SK-N-MC (cell line): ENCODE data around the gene CPA5.
"Not testable (repeated sequence)": the region's sequence is repeated elsewhere in the genome, so short reads cannot be mapped to it uniquely, and the experiment has no call there.

Source experiments
- DNase-seq: peaks from one replicate; pipeline ENCODE4 v3.0.0-alpha.2; 2011; ENCODE audit warnings: low read depth, low spot score
- H3K27ac ChIP-seq: fragments of 200-600 bp; sonication (generic); 2 replicates; pipeline ENCODE4 v1.5.1; 2016; ENCODE audit warnings: mixed run types
- H3K36me3 ChIP-seq: fragments of 200-600 bp; sonication (generic); 2 replicates; pipeline ENCODE4 v1.6.1; 2017; ENCODE audit warnings: antibody characterized with exemption, low read length, mixed read lengths; ENCODE audit not compliant: insufficient read depth
- H3K4me3 ChIP-seq: fragments of 200-600 bp; sonication (generic); 2 replicates; pipeline ENCODE4 v1.5.1; 2016
- H3K9ac ChIP-seq: fragments of 200-600 bp; sonication (generic); 2 replicates; pipeline ENCODE4 v1.8.0; 2017; ENCODE audit warnings: mixed run types, mixed read lengths; ENCODE audit not compliant: insufficient read length
- H3K9me3 ChIP-seq: fragments of 200-600 bp; sonication (generic); 2 replicates; pipeline ENCODE4 v1.6.1; 2017; ENCODE audit warnings: low read depth, mild to moderate bottlenecking, antibody characterized with exemption, low read length, moderate library complexity, mixed read lengths
- EZH2 ChIP-seq: fragments of 200-600 bp; sonication (generic); IDR thresholded peaks from one replicate; pipeline ENCODE4 v1.6.1; 2017; ENCODE audit warnings: antibody characterized with exemption
- FOXP2 ChIP-seq: optimal IDR thresholded peaks from 2 replicates; pipeline ENCODE3; 2011; ENCODE audit warnings: mild to moderate bottlenecking, moderate library complexity; ENCODE audit not compliant: insufficient read depth; ENCODE audit errors: extremely low read length, control extremely low read depth
- POLR2AphosphoS5 ChIP-seq: IDR thresholded peaks from 2 replicates; pipeline ENCODE4 v1.6.1; 2012; ENCODE audit warnings: mild to moderate bottlenecking, low read depth, low read length, borderline replicate concordance

CPA5 gene

GRCh38 chr7:130367836-130368746 is 23.5 kb downstream of the CPA5 start:
- Histone ChIP-seq H3K4me3 (no peak overlapping the region), H3K9ac (no peak overlapping the region), H3K36me3 (no peaks in the 10 kb centered on the region), H3K27ac (no peak overlapping the region), H3K9me3 (no peaks in the 10 kb centered on the region)
- no peak for DNase-seq
- no peak for TF ChIP-seq POLR2AphosphoS5
- TF ChIP-seq EZH2: no peak
- TF ChIP-seq FOXP2: no peak

- no peak for DNase-seq
- Histone ChIP-seq H3K9ac (no peak overlapping the region), H3K9me3 (no peaks in the 10 kb centered on the region), H3K27ac (no peak overlapping the region), H3K4me3 (no peak overlapping the region), H3K36me3 (no peaks in the 10 kb centered on the region)
- no peak for TF ChIP-seq EZH2
- no peak for TF ChIP-seq FOXP2
- no peak for TF ChIP-seq POLR2AphosphoS5
These were observed 24.6 kb downstream of the CPA5 start for GRCh38 chr7:130369110-130369711.

- TF ChIP-seq EZH2: no peak
- TF ChIP-seq POLR2AphosphoS5: no peak
- TF ChIP-seq FOXP2: no peak
- Histone ChIP-seq H3K4me3 (no peak overlapping the region), H3K36me3 (no peaks in the 10 kb centered on the region), H3K9me3 (no peaks in the 10 kb centered on the region), H3K27ac (no peak overlapping the region), H3K9ac (no peak overlapping the region)
- no peak for DNase-seq
These were observed 25.4 kb downstream of the CPA5 start for GRCh38 chr7:130369831-130370550.

- Histone ChIP-seq H3K36me3 (no peaks in the 10 kb centered on the region), H3K9me3 (no peaks in the 10 kb centered on the region), H3K27ac (no peak overlapping the region), H3K9ac (no peak overlapping the region), H3K4me3 (no peak overlapping the region)
- no peak for TF ChIP-seq POLR2AphosphoS5
- no peak for TF ChIP-seq EZH2
- no peak for TF ChIP-seq FOXP2
- DNase-seq: no peak
These were observed 26.4 kb downstream of the CPA5 start for GRCh38 chr7:130371046-130371445.

GRCh38 chr7:130372402-130373165 is 28.0 kb downstream of the CPA5 start:
- Histone ChIP-seq H3K9ac (no peak overlapping the region), H3K27ac (no peak overlapping the region), H3K9me3 (no peaks in the 10 kb centered on the region), H3K4me3 (no peak overlapping the region), H3K36me3 (no peaks in the 10 kb centered on the region)
- TF ChIP-seq EZH2: no peak
- TF ChIP-seq POLR2AphosphoS5: no peak
- no peak for TF ChIP-seq FOXP2
- DNase-seq: no peak

GRCh38 chr7:130374507-130374906 is 29.9 kb downstream of the CPA5 start:
- H3K36me3 ChIP-seq: no peaks in the 10 kb centered on the region
- no peak overlapping the region for H3K9ac ChIP-seq
- no peak for DNase-seq
- H3K27ac ChIP-seq: no peak overlapping the region
- H3K4me3 ChIP-seq: no peak overlapping the region
- TF ChIP-seq POLR2AphosphoS5 (no peak), EZH2 (no peak)
- H3K9me3 ChIP-seq: no peaks in the 10 kb centered on the region

GRCh38 chr7:130376461-130376860 is 31.8 kb downstream of the CPA5 start:
- DNase-seq, H3K27ac ChIP-seq, H3K9me3 ChIP-seq, H3K4me3 ChIP-seq, H3K9ac ChIP-seq, H3K36me3 ChIP-seq: not testable (repeated sequence)

GRCh38 chr7:130377178-130377577 is 32.6 kb downstream of the CPA5 start:
- Histone ChIP-seq H3K4me3 (no peak overlapping the region), H3K9me3 (no peaks in the 10 kb centered on the region), H3K36me3 (no peaks in the 10 kb centered on the region), H3K9ac (no peak overlapping the region), H3K27ac (no peak overlapping the region)
- TF ChIP-seq FOXP2: no peak
- TF ChIP-seq POLR2AphosphoS5: no peak
- no peak for DNase-seq
